HG02798 (cell line): Measurements from ENCODE around the gene POU4F1.

Experiments used
- ATAC-seq: cut with Tn5 transposase; IDR thresholded peaks from one replicate; pipeline ENCODE4 v1.9.1; 2021; ENCODE audit warnings: mild to moderate bottlenecking; ENCODE audit not compliant: unreplicated experiment, poor library complexity

The POU4F1 gene

GRCh38 chr13:78593652-78594455, 9.5 kb downstream of the POU4F1 start:
- ATAC-seq: no peak

GRCh38 chr13:78593129-78593528, 10.2 kb downstream of the POU4F1 start:
- no peak for ATAC-seq

- no peak for ATAC-seq
Measured at GRCh38 chr13:78592584-78592983, 10.8 kb downstream of the POU4F1 start.

- no peak for ATAC-seq
Measured at GRCh38 chr13:78589206-78589605, 14.1 kb downstream of the POU4F1 start.

GRCh38 chr13:78587395-78587794, 16.0 kb downstream of the POU4F1 start:
- ATAC-seq: no peak

- ATAC-seq: no peak
Measured at GRCh38 chr13:78586706-78587105, 16.6 kb downstream of the POU4F1 start.

- ATAC-seq: no peak
Measured at GRCh38 chr13:78576261-78576660, 27.1 kb downstream of the POU4F1 start.

GRCh38 chr13:78572459-78572858, 30.9 kb downstream of the POU4F1 start:
- ATAC-seq: no peak

- no peak for ATAC-seq
Measured at GRCh38 chr13:78569029-78569428, 34.3 kb downstream of the POU4F1 start.

GRCh38 chr13:78566631-78567030, 36.7 kb downstream of the POU4F1 start:
- no peak for ATAC-seq

- no peak for ATAC-seq
Measured at GRCh38 chr13:78562237-78562889, 41.0 kb downstream of the POU4F1 start.
